OCI-LY7 (cell line): ENCODE results near the gene CSNK2A1. TPM values are rescaled to one million over a fixed set of nuclear protein-coding genes. Genes with fewer than 3 reads are reported as not detected.
"Not testable (repeated sequence)": the region's sequence is repeated elsewhere in the genome, so short reads cannot be mapped to it uniquely, and the experiment has no call there.

Experiments
- BruUV-seq: library from RNA; stranded (reverse); fragments of 400-500 nt; replicated peaks from 2 replicates; lab custom pipeline; 2021; lab: Mats Ljungman, UMichigan
- CTCF ChIA-PET: fragments of 300-600 bp; sonication (Branson Sonifier 250); formaldehyde crosslinking; loops from one replicate; lab custom pipeline; 2022; ENCODE audit warnings: antibody characterized with exemption; ENCODE audit not compliant: unreplicated experiment; lab: Charles Lee
- POLR2A ChIA-PET: fragments of 300-600 bp; sonication (Branson Sonifier 250); formaldehyde crosslinking; loops from one replicate; lab custom pipeline; 2022; ENCODE audit warnings: antibody characterized with exemption; lab: Charles Lee
- DNase-seq: peaks from one replicate; pipeline ENCODE4 v3.0.0-alpha.2; 2015; ENCODE audit warnings: low spot score
- H2AFZ ChIP-seq: fragments of 200-600 bp; sonication (generic), shearing (Covaris generic); 2 replicates; pipeline ENCODE4 v1.6.1; 2014; ENCODE audit warnings: mild to moderate bottlenecking, antibody characterized with exemption, low read length, moderate library complexity
- H3K27ac ChIP-seq: fragments of 200-600 bp; sonication (generic); 2 replicates; pipeline ENCODE4 v1.5.1; 2014; ENCODE audit warnings: mixed run types, low read depth, mild to moderate bottlenecking, moderate library complexity, low read length, inconsistent platforms; ENCODE audit not compliant: poor library complexity, severe bottlenecking
- H3K36me3 ChIP-seq: fragments of 200-600 bp; sonication (generic); 2 replicates; pipeline ENCODE4 v1.6.1; 2014; ENCODE audit warnings: mild to moderate bottlenecking, antibody characterized with exemption, low read length, moderate library complexity, mixed read lengths; ENCODE audit not compliant: insufficient read depth
- H3K4me1 ChIP-seq: fragments of 200-600 bp; sonication (generic); 2 replicates; pipeline ENCODE4 v1.5.1; 2014; ENCODE audit warnings: mild to moderate bottlenecking, low read length; ENCODE audit not compliant: insufficient read depth, poor library complexity, severe bottlenecking
- H3K4me2 ChIP-seq: fragments of 200-600 bp; sonication (generic); 2 replicates; pipeline ENCODE4 v1.6.1; 2014; ENCODE audit warnings: mild to moderate bottlenecking, low read length
- H3K4me3 ChIP-seq: fragments of 200-600 bp; sonication (generic); 2 replicates; pipeline ENCODE4 v1.5.1; 2014; ENCODE audit warnings: mild to moderate bottlenecking, low read depth, low read length; ENCODE audit not compliant: poor library complexity, severe bottlenecking
- H3K79me2 ChIP-seq: fragments of 200-600 bp; sonication (generic); 2 replicates; pipeline ENCODE4 v1.6.1; 2016; ENCODE audit warnings: low read depth, mild to moderate bottlenecking, low read length, moderate library complexity, mixed read lengths; ENCODE audit not compliant: insufficient read depth
- H3K9me2 ChIP-seq: fragments of 200-600 bp; sonication (generic); 2 replicates; pipeline ENCODE4 v1.6.1; 2016; ENCODE audit warnings: mild to moderate bottlenecking, low read length, mixed read lengths; ENCODE audit not compliant: insufficient read depth
- H3K9me3 ChIP-seq: fragments of 200-600 bp; sonication (generic); 2 replicates; pipeline ENCODE4 v1.6.1; 2014; ENCODE audit warnings: mild to moderate bottlenecking, mixed run types, low read length, mixed read lengths
- H4K20me1 ChIP-seq: fragments of 200-600 bp; sonication (generic); 2 replicates; pipeline ENCODE4 v1.6.1; 2014; ENCODE audit warnings: mild to moderate bottlenecking, antibody characterized with exemption, low read length, moderate library complexity, mixed read lengths; ENCODE audit not compliant: insufficient read depth
- EZH2phosphoT487 ChIP-seq: fragments of 200-600 bp; sonication (generic); IDR thresholded peaks from 2 replicates; pipeline ENCODE4 v1.6.1; 2018; ENCODE audit warnings: low read depth, borderline replicate concordance, mild to moderate bottlenecking, mixed run types, antibody characterized with exemption, low read length, moderate library complexity, mixed read lengths
- intact Hi-C: fragments of 100-400 bp; cut with micrococcal nuclease; formaldehyde crosslinking; loops from one replicate; pipeline ENCODE4 v1.10.0; 2022; ENCODE audit not compliant: unreplicated experiment
- total RNA-seq, 2 experiments: library from RNA; depleted of rRNA in 1 of 2; stranded (reverse); fragments of >200 nt in 1 of 2; shearing (Covaris generic) in 1 of 2; gene quantifications; 2 replicates each; pipeline ENCODE4 v1.2.3, GENCODE V29; 2014 to 2022
- TF ChIP-seq, protein P1 (sequence below): fragments of 200-600 bp; sonication (generic); conservative IDR thresholded peaks from 2 replicates; pipeline ENCODE4 v1.5.1; 2014; ENCODE audit warnings: mild to moderate bottlenecking, antibody characterized with exemption, low read length, moderate library complexity, mixed read lengths

CSNK2A1 gene
- total RNA-seq, 2 experiments from 2014 or later: 90.8 to 164 TPM

DNA sequence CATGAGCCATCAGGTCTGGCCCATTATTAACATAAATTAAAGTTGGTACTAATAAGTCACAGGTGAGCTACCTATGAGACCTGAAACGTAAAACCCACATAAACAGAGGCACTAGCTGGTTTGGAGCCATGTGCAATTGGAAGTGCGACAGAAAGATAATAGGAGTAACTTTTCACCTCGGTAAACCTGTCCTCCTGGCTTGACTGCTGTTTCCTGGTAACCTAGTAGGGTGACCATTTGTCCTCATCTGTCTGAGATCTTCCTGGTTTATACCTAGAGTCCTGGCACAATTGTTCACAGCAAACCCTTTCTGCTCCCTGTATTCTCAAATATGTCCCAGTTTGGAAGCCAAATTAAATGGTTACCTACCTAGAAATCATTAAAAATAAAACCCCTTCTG lies 88.6 kb downstream of the CSNK2A1 start:
- Histone ChIP-seq H2AFZ (no peak overlapping the region), H3K4me2 (no peak overlapping the region), H3K9me3 (no peaks in the 10 kb centered on the region), H3K27ac (no peak overlapping the region), H3K4me1 (no peaks in the 10 kb centered on the region), H4K20me1 (0 out of 2 replicates have a peak, but pooled peaks cover 4% of the 10 kb centered on the region), H3K4me3 (no peak overlapping the region), H3K36me3 (peaks cover 6% of the 10 kb centered on the region; the same call in 1 of the 2 replicates), H3K79me2 (peaks cover 35% of the 10 kb centered on the region), H3K9me2 (no peaks in the 10 kb centered on the region)
- POLR2A ChIA-PET: no interaction called here
- CTCF ChIA-PET: no interaction called here
- DNase-seq: no peak
- TF ChIP-seq EZH2phosphoT487: no peak
- TF ChIP-seq, protein P1, sequence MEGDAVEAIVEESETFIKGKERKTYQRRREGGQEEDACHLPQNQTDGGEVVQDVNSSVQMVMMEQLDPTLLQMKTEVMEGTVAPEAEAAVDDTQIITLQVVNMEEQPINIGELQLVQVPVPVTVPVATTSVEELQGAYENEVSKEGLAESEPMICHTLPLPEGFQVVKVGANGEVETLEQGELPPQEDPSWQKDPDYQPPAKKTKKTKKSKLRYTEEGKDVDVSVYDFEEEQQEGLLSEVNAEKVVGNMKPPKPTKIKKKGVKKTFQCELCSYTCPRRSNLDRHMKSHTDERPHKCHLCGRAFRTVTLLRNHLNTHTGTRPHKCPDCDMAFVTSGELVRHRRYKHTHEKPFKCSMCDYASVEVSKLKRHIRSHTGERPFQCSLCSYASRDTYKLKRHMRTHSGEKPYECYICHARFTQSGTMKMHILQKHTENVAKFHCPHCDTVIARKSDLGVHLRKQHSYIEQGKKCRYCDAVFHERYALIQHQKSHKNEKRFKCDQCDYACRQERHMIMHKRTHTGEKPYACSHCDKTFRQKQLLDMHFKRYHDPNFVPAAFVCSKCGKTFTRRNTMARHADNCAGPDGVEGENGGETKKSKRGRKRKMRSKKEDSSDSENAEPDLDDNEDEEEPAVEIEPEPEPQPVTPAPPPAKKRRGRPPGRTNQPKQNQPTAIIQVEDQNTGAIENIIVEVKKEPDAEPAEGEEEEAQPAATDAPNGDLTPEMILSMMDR: no peak
- BruUV-seq: no TSS peak
- intact Hi-C loops: no loop called here

DNA sequence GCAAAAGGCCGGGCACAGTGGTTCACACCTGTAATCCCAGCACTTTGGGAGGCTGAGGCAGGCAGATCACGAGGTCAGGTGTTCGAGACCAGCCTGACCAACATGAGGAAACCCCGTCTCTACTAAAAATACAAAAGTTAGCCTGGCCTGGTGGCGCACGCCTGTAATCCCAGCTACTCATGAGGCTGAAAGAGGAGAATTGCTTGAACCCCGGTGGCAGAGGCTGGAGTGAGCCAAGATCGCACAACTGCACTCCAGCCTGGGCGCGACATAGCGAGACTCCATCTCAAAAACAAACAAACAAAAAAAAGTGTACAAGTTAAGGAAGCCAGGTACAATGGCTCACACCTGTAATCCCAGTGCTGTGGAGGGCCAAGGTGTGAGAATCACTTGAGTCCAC lies 91.6 kb downstream of the CSNK2A1 start:
- CTCF ChIA-PET, BruUV-seq, intact Hi-C loops, H3K36me3 ChIP-seq, H3K4me1 ChIP-seq, H3K4me3 ChIP-seq, POLR2A ChIA-PET, H3K4me2 ChIP-seq, H3K9me2 ChIP-seq, H4K20me1 ChIP-seq, H3K9me3 ChIP-seq, H3K27ac ChIP-seq, H2AFZ ChIP-seq, DNase-seq: not testable (repeated sequence)
- H3K79me2 ChIP-seq: peaks cover 13% of the 10 kb centered on the region; the same call in 1 of the 2 replicates

DNA sequence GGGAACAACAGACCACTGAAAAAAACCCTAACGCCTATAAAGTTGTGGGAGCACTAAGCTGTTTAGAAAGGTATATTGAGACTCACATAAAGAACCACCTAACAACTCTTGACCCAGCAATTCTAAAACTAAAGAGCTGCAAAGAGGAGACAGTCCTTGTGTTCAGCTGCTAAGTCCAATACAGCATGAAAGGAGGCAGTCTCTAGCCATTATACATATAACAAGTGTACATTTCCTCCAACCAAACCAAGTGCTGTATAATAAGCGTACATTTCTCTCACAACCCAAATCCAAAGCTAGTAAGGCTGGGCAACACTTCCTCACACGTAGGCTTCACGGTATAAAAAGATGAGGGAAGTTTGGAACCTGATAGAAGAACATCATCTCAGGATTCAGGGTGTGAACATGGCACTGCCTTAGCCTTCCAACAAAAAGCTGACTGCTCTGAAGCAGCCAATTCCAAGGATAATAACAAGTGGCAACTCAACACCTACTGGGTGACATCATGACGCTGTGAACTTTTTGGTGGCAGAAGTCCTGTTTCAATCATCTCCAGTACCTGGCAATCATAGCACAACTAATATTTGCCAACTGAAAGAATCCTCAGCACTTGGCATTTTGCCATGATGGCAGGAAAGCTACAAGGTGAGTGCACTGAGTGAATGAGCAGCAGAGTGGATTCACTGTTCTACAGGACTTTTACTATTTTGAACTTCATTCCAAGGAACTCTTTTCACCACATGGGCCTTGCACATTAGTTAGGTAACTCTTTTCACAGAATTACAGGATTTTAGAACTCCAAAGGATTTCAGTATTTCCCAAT lies 97.9 kb downstream of the CSNK2A1 start:
- no peaks in the 10 kb centered on the region for H3K9me2 ChIP-seq
- H3K79me2 ChIP-seq: peaks cover 6% of the 10 kb centered on the region; the same call in 1 of the 2 replicates
- no peak for TF ChIP-seq EZH2phosphoT487
- TF ChIP-seq, protein P1: no peak
- intact Hi-C loops: no loop called here
- no peak overlapping the region for H2AFZ ChIP-seq
- peaks cover 53% of the 10 kb centered on the region for H3K36me3 ChIP-seq
- no peak overlapping the region for H3K4me2 ChIP-seq
- no peaks in the 10 kb centered on the region for H4K20me1 ChIP-seq
- ChIA-PET CTCF (no interaction called here), POLR2A (interaction anchor here (0.6 kb wide), 1 partner anchor 200 kb away, joined by 4 read pairs; no protein-coding TSS in a partner anchor)
- DNase-seq: no peak
- no peaks in the 10 kb centered on the region for H3K4me1 ChIP-seq
- no TSS peak for BruUV-seq
- H3K27ac ChIP-seq: no peak overlapping the region
- H3K9me3 ChIP-seq: no peaks in the 10 kb centered on the region
- H3K4me3 ChIP-seq: no peak overlapping the region
